ENCODE results near the gene PDCL2.

The PDCL2 gene

DNA sequence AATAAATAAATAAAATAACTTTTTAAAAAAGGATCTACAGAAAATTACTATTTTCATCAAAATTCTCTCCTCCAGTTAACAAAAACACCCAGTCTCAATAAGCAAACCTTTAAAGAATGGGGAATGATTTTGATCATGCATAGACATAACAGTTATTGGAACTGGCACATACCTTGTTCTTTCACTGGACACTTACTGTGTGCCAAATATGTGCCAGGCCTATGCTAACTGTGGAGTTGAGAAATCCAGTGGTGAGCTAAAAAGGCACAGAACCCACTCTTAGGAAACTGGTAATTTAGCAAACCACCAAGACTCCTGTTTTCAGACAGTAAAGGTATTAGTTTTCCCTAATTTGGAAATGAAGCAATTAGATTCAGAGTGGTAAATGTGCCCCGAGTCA lies 84.4 kb downstream of the PDCL2 start:
- H3K27me3 ChIP-seq (ENCODE audit: insufficient read depth, insufficient read length), result no peaks in the 10 kb centered on the region
- H3K4me1 ChIP-seq (ENCODE audit: insufficient read depth, insufficient read length), result no peaks in the 10 kb centered on the region
- no peak for DNase-seq (ENCODE audit: low read depth, low spot score)
- TF ChIP-seq SUZ12 (IDR thresholded peaks at IDR 0.05; ENCODE audit: extremely low read depth, insufficient read depth, insufficient read length) (no peak), YY1 (IDR thresholded peaks at IDR 0.05; ENCODE audit: insufficient read depth, insufficient read length) (no peak), ZNF274 (IDR thresholded peaks at IDR 0.05; ENCODE audit: low read depth, low read length) (no peak)
- no peak overlapping the region for H3K9ac ChIP-seq (ENCODE audit: insufficient read length, low read depth)
- H3K9me3 ChIP-seq (ENCODE audit: insufficient read depth, low read length), result no peaks in the 10 kb centered on the region
- no peaks in the 10 kb centered on the region for H3K36me3 ChIP-seq (ENCODE audit: insufficient read depth, insufficient read length, low read length)
- H3K4me3 ChIP-seq (ENCODE audit: insufficient read length, low read depth), result no peak overlapping the region
